HG03196 (cell line): ENCODE results near the gene TSPAN9.

Source experiments
- ATAC-seq: cut with Tn5 transposase; IDR thresholded peaks from one replicate; pipeline ENCODE4 v1.9.1; 2021; ENCODE audit not compliant: unreplicated experiment

TSPAN9 gene

GRCh38 chr12:3202096-3202495 is 124.9 kb downstream of the TSPAN9 start:
- no peak for ATAC-seq

GRCh38 chr12:3202734-3203446 is 125.7 kb downstream of the TSPAN9 start:
- no peak for ATAC-seq

GRCh38 chr12:3203713-3204112 is 126.5 kb downstream of the TSPAN9 start:
- no peak for ATAC-seq

- no peak for ATAC-seq
Observed at GRCh38 chr12:3204143-3204542, 127.0 kb downstream of the TSPAN9 start.

- ATAC-seq, result no peak
Observed at GRCh38 chr12:3204730-3205531, 127.8 kb downstream of the TSPAN9 start.

GRCh38 chr12:3205742-3206519 is 128.8 kb downstream of the TSPAN9 start:
- ATAC-seq, result no peak

- ATAC-seq, result no peak
Observed at GRCh38 chr12:3206536-3207072, 129.4 kb downstream of the TSPAN9 start.

- ATAC-seq, result no peak
Observed at GRCh38 chr12:3207175-3207574, 130.0 kb downstream of the TSPAN9 start.

- no peak for ATAC-seq
Observed at GRCh38 chr12:3207858-3208257, 130.7 kb downstream of the TSPAN9 start.

- no peak for ATAC-seq
Observed at GRCh38 chr12:3213188-3213587, 136.0 kb downstream of the TSPAN9 start.

GRCh38 chr12:3213768-3214167 is 136.6 kb downstream of the TSPAN9 start:
- ATAC-seq, result no peak

- no peak for ATAC-seq
Observed at GRCh38 chr12:3214526-3215365, 137.6 kb downstream of the TSPAN9 start.

GRCh38 chr12:3215410-3215975 is 138.3 kb downstream of the TSPAN9 start:
- ATAC-seq, result no peak

GRCh38 chr12:3216097-3216496 is 138.9 kb downstream of the TSPAN9 start:
- ATAC-seq, result no peak

GRCh38 chr12:3216726-3217682 is 139.8 kb downstream of the TSPAN9 start:
- no peak for ATAC-seq

GRCh38 chr12:3217683-3218079 is 140.5 kb downstream of the TSPAN9 start:
- no peak for ATAC-seq

GRCh38 chr12:3218228-3219171 is 141.3 kb downstream of the TSPAN9 start:
- ATAC-seq, result no peak

- ATAC-seq, result no peak
Observed at GRCh38 chr12:3219233-3219632, 142.1 kb downstream of the TSPAN9 start.
